ENCODE data around the gene NDUFAF4.

NDUFAF4 gene

DNA sequence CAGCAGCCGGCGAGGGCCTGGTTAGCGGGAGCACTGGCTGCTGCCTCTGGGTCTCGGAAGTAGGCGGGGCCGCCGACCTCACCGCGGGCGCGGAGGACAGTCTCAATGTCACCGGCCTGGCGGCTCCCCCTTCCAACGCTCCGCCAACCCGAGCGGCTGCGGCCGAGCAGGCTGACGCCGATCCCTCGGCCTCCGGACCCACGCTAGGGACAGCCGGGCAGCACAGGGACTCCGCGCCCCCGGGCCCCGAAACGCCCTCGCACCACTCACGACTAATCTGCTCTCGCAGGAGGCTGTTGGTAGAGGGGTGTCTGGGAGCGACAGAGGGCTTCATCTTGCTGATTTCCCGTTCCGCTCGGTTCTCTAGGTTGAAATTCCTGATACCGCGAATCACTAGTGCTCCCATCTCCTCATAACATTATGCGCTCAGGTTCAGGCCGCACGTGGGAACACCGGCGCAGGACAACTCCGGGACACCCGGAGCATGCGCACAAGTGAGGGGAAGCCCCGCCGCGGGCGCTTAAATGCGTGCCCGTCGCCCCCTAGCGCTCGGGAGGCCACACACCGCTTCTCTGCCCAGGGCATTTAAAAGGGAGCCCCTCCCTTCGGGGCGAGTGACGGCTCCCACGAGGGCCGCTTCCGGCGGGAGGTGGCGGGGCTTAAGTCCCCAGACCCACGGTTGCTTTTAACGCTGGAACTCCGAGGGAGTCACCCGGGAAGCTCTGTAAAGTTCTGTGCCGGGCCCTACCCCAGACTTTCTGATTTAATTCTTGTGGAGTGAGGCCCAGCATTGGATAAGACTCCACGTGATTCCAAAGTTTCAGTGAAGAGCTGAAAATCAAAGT, at the start of gene NDUFAF4 (continued):
- TF ChIP-seq ZBTB20 (tag by site-specific recombination; IDR thresholded peaks at IDR 0.05) (peak; percentile 61; the same call in 1 of the 2 replicates), BCL11A (tag by site-specific recombination; IDR thresholded peaks at IDR 0.05; ENCODE audit: low read depth) (no peak), ZFHX2 (tag by site-specific recombination; conservative IDR thresholded peaks at IDR 0.05) (peak; percentile 64), ZIC2 (tag by site-specific recombination; IDR thresholded peaks at IDR 0.05) (peak; percentile 27; the same call in 1 of the 2 replicates), ZNF600 (tag by site-specific recombination; IDR thresholded peaks at IDR 0.05) (peak; percentile 95), ZNF146 (tag by site-specific recombination; IDR thresholded peaks at IDR 0.05) (no peak), ZNF324 (tag by site-specific recombination; IDR thresholded peaks at IDR 0.05) (no peak), ZNF558 (tag by site-specific recombination; IDR thresholded peaks at IDR 0.05) (no peak), OSR2 (tag by site-specific recombination; IDR thresholded peaks at IDR 0.05) (no peak), REPIN1 (tag by site-specific recombination; IDR thresholded peaks at IDR 0.05; ENCODE audit: low read depth) (0 out of 2 replicates have a peak, but pooled peaks have one; percentile 40), ZNF350 (tag by site-specific recombination; IDR thresholded peaks at IDR 0.05) (no peak), ZNF621 (tag by site-specific recombination; IDR thresholded peaks at IDR 0.05) (no peak), ZNF610 (tag by site-specific recombination; IDR thresholded peaks at IDR 0.05; ENCODE audit: borderline replicate concordance) (0 out of 2 replicates have a peak, but pooled peaks have one; percentile 31), ZBTB48 (tag by site-specific recombination; IDR thresholded peaks at IDR 0.05) (0 out of 2 replicates have a peak, but pooled peaks have one; percentile 30), ZNF2 (tag by site-specific recombination; IDR thresholded peaks at IDR 0.05) (peak; percentile 80), ZFP3 (tag by site-specific recombination; IDR thresholded peaks at IDR 0.05; ENCODE audit: low read depth) (no peak), ZNF174 (tag by site-specific recombination; IDR thresholded peaks at IDR 0.05) (no peak), ZBTB21 (tag by site-specific recombination; IDR thresholded peaks at IDR 0.05) (no peak), ZNF555 (tag by site-specific recombination; conservative IDR thresholded peaks at IDR 0.05) (no peak), FEZF1 (tag by site-specific recombination; IDR thresholded peaks at IDR 0.05) (no peak), TRIM28 (IDR thresholded peaks at IDR 0.05; ENCODE audit: borderline replicate concordance, low read length) (0 out of 2 replicates have a peak, but pooled peaks have one; percentile 45), ZFP69B (tag by site-specific recombination; IDR thresholded peaks at IDR 0.05) (peak; percentile 88), ZNF157 (tag by site-specific recombination; IDR thresholded peaks at IDR 0.05) (no peak), GLI2 (tag by site-specific recombination; IDR thresholded peaks at IDR 0.05; ENCODE audit: borderline replicate concordance, low read depth) (no peak), ZNF37A (tag by site-specific recombination; IDR thresholded peaks at IDR 0.05) (no peak), ZNF624 (tag by site-specific recombination; IDR thresholded peaks at IDR 0.05) (no peak), ZNF549 (tag by site-specific recombination; IDR thresholded peaks at IDR 0.05) (no peak)
- TF ChIP-seq, protein P1, sequence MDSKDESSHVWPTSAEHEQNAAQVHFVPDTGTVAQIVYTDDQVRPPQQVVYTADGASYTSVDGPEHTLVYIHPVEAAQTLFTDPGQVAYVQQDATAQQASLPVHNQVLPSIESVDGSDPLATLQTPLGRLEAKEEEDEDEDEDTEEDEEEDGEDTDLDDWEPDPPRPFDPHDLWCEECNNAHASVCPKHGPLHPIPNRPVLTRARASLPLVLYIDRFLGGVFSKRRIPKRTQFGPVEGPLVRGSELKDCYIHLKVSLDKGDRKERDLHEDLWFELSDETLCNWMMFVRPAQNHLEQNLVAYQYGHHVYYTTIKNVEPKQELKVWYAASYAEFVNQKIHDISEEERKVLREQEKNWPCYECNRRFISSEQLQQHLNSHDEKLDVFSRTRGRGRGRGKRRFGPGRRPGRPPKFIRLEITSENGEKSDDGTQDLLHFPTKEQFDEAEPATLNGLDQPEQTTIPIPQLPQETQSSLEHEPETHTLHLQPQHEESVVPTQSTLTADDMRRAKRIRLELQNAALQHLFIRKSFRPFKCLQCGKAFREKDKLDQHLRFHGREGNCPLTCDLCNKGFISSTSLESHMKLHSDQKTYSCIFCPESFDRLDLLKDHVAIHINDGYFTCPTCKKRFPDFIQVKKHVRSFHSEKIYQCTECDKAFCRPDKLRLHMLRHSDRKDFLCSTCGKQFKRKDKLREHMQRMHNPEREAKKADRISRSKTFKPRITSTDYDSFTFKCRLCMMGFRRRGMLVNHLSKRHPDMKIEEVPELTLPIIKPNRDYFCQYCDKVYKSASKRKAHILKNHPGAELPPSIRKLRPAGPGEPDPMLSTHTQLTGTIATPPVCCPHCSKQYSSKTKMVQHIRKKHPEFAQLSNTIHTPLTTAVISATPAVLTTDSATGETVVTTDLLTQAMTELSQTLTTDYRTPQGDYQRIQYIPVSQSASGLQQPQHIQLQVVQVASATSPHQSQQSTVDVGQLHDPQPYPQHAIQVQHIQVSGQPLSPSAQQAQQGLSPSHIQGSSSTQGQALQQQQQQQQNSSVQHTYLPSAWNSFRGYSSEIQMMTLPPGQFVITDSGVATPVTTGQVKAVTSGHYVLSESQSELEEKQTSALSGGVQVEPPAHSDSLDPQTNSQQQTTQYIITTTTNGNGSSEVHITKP (tag by site-specific recombination; IDR thresholded peaks at IDR 0.05), result no peak
- TF ChIP-seq, protein P2, sequence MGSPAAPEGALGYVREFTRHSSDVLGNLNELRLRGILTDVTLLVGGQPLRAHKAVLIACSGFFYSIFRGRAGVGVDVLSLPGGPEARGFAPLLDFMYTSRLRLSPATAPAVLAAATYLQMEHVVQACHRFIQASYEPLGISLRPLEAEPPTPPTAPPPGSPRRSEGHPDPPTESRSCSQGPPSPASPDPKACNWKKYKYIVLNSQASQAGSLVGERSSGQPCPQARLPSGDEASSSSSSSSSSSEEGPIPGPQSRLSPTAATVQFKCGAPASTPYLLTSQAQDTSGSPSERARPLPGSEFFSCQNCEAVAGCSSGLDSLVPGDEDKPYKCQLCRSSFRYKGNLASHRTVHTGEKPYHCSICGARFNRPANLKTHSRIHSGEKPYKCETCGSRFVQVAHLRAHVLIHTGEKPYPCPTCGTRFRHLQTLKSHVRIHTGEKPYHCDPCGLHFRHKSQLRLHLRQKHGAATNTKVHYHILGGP (tag by site-specific recombination; IDR thresholded peaks at IDR 0.05), result no peak
- TF ChIP-seq, protein P3, sequence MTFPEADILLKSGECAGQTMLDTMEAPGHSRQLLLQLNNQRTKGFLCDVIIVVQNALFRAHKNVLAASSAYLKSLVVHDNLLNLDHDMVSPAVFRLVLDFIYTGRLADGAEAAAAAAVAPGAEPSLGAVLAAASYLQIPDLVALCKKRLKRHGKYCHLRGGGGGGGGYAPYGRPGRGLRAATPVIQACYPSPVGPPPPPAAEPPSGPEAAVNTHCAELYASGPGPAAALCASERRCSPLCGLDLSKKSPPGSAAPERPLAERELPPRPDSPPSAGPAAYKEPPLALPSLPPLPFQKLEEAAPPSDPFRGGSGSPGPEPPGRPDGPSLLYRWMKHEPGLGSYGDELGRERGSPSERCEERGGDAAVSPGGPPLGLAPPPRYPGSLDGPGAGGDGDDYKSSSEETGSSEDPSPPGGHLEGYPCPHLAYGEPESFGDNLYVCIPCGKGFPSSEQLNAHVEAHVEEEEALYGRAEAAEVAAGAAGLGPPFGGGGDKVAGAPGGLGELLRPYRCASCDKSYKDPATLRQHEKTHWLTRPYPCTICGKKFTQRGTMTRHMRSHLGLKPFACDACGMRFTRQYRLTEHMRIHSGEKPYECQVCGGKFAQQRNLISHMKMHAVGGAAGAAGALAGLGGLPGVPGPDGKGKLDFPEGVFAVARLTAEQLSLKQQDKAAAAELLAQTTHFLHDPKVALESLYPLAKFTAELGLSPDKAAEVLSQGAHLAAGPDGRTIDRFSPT (tag by site-specific recombination; IDR thresholded peaks at IDR 0.05), result no peak
- TF ChIP-seq, protein P4, sequence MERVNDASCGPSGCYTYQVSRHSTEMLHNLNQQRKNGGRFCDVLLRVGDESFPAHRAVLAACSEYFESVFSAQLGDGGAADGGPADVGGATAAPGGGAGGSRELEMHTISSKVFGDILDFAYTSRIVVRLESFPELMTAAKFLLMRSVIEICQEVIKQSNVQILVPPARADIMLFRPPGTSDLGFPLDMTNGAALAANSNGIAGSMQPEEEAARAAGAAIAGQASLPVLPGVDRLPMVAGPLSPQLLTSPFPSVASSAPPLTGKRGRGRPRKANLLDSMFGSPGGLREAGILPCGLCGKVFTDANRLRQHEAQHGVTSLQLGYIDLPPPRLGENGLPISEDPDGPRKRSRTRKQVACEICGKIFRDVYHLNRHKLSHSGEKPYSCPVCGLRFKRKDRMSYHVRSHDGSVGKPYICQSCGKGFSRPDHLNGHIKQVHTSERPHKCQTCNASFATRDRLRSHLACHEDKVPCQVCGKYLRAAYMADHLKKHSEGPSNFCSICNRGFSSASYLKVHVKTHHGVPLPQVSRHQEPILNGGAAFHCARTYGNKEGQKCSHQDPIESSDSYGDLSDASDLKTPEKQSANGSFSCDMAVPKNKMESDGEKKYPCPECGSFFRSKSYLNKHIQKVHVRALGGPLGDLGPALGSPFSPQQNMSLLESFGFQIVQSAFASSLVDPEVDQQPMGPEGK (tag by site-specific recombination; IDR thresholded peaks at IDR 0.05), result peak; percentile 58; the same call in 1 of the 2 replicates
